HG02678 (cell line): ENCODE data around the gene MCM3.

Experiments
- ATAC-seq: cut with Tn5 transposase; IDR thresholded peaks from one replicate; pipeline ENCODE4 v1.9.1; 2021; ENCODE audit warnings: mild to moderate bottlenecking, moderate library complexity; ENCODE audit not compliant: unreplicated experiment

MCM3 gene

DNA sequence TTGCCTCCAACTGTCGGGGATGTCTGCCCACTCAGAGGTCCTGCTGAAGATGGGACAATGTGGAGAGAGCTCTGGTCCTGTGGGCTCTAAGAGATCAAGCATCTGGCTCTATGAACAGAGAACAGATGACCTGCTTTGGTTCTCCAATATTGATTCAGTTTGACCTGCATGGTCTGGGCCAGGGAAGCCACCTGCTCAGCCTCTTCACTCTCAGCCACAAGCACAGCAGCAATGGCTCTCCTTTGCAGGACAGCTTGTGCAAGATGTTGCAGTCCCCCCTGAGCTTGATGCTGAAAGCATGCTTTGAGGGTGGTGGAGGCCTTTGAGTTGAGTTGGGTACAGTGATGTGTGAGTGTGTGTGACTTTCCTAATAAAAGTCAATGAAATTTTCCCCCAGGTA is 18.6 kb upstream of the MCM3 start:
- ATAC-seq, result no peak

DNA sequence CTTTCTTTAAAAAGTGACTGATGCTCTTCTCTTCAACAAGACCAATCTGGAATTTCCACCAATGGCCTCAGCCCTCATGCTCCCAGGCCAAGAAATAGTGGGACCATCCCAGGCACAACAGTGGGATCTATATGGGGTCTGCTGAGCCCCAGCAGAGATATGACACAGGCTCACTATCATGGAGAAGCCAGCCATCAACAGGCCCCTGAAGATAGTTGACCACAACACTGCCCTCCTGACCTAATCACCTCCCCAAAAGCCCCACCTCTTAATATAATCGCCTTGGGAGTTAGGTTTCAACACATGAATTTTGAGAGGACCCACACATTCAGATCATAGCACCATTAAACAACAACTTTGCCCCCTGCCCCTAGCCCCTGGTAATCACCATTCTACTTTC is 16.8 kb upstream of the MCM3 start:
- ATAC-seq, result no peak

DNA sequence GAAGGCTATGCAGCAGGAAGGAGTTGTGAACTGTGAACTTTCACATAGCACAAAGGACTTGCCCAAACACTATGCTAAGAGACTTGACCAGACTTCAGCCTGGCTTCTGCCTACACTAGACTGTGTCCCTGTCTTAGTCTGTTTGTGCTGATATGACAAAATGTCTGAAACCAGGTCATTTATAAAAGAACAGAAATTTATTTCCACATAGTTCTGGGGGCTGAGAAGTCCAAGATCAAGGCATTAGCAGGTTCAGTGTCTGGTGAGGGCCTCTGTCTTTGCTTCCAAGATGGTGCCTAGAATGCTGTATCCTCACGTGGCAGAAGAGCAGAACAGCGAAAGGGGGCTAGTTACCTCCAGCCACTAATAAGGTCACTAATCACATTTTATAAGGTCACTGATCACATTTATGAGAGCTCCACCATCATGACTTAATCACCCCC is 16.0 kb upstream of the MCM3 start:
- no peak for ATAC-seq

DNA sequence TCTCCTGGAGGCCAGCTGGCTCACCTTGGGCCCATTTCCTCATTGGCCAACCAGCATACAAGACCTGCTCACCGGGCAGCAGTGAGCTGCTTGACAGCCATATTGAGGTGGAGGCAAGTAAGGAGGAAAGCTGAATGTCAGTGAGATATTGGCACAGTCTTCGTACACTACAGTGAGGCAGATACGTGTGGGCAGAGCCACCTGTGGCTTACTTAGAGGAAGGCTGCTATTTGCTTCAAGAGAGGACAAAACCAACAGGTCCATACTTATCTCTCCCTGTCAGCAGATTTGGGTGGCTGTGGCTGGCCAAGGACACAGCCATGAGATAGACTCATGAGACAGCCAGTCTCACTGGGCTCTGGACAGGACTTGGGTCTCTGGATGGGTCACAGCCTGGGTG is 15.1 kb upstream of the MCM3 start:
- ATAC-seq, result no peak

DNA sequence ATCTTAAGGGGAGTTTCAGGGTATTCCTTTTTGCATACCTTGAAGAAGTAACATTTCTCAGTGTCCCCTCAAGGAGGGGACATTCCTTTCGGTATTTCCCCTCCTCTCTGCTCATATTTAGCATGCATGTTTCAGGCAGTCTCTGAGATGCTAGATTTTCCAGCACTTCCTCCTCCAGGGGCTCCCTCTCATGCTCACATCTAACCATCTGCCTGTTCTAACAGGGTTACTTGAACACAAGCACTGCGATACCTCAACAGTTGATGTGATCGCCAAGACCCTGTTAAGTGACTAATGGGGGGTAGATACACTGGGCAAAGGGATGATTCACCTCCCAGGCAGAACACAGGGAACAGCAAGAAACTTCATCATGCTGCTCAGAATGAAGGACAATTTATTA is 12.9 kb upstream of the MCM3 start:
- no peak for ATAC-seq

DNA sequence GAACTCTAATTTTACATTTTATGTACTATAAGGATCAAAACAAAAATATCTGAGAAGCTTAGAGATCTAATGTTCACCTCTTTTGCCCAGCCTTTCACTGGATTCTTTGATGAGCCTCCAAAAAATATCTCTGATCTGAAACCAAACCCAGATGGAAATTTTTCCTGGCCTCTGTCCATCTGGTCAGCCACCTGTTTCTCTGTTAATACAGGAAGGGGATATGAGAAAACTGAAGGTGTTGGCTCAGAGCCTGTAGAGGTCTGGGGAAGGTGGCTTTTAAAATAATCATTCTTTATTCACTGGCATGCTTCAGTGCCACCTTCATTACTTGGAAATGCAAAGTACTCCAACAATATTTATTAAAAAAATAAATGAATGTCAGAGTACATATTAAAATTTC is 8.5 kb upstream of the MCM3 start:
- no peak for ATAC-seq

DNA sequence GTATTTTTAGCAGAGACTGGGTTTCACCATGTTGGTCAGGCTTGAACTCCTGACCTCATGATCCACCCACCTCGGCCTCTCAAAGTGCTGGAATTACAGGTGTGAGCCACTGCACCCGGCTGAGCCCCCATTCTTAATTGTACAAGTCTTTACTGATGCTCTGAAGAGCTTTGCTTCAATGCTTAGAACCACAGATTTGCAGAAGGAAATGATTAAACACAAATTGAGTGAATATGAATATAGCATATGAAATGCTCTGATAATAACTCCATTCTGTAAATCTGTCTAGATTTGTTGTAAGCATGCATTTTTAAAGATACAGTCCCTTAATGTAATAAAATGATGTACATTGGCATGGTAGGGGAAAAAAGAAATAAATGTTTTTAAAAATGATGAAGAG is 4.3 kb upstream of the MCM3 start:
- ATAC-seq, result no peak

DNA sequence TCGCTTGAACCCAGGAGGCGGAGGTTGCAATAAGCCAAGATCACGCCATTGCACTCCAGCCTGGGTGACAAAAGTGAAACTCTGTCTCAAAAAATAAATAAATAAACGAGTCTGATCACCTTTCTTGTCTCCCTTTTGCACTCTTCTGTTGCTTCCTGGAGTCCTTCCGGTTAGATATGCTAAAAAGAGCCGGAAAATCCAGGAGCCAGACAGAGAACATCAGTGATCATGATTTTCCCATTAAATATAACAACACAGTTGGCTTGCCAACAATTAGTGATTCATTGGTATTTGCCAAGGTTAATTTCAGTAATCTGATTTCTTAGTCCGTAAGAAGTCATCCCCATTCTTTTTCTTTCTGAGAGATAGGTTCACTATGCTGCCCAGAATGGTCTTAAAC is 3.7 kb upstream of the MCM3 start:
- ATAC-seq, result no peak

DNA sequence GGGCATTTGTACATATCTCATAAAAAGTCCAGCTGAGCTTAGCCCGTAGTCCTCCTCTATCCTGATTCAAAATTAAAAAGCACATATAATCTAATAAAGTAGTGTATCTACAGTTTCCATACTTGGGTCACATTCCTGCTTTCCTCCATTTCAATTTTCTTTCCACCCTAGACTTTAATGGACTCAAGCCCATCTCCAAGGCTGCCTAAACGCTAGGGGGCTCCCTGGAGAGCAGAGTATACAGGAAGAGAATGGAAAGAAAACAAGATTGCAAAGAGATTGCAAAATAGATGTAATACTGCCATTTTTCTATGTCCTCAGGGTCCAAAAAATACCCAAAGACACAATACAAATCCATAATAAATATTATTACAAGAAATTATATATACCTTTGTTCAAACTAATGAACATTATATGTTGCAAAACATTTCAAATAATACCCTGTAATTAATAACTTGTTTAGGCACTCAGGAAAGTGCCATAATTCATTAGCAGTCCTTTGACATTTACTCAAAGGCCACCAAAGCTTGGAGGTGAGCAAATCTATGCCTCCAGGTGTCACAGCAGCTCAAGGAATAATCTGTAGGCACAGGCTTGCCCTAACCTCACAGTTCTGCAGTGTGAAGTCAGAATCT is 2.4 kb upstream of the MCM3 start:
- ATAC-seq, result no peak

DNA sequence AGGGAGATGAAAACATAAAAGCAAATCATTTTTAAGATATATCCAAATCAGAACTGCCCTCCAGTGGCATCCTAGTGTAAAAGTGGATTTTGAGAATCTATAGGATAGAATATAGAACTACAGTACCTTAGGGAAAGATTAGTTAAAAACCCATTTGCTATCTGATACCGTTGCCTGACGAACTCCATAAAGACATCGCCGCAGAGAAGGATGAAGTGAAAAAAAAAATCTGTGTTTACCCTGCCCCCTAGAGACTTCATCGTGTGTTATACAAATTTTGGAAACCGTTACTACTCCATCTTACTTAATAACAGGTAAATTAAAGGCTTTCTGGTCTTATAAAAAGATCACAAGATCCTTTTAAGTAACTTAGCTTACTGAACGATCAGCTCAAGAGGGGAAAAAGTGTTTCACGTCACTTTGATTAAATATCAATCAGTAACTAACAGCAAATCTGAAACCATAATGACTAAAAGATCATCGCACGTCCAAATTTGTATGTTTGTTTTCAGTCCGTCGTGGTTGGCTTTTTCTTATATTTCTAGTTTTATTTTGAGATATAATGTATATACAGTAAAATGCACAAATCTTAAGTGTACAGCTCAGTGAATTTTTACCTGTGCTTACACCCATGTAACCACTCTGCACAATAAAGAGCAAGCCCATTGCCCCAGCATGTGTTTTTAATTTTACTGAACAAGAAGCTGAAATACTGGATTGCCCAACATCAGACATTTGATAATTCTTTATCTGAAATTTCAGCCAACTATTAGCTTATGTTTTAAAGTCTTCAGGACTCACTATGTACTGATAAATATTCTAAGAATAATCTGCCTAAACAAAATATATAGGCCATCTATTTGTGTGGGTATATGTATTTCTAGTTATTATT is 881 bp upstream of the MCM3 start:
- ATAC-seq, result no peak

DNA sequence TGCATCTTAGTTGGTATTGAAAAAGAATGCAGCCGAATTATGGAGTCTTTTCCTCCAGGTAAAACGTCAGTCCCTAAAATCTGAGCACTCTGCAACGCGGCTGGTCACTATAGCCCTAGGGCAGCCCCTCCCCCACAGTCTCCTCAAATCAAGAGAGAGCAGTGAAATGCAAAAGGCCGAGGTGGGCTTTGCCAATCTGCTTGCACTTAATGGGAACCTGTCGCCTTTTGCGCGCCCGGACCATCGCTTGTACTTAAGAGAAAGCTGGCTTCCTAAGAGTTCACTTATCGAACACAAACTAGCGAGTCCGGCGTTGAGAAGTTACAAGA is 447 bp downstream of the MCM3 start:
- no peak for ATAC-seq

DNA sequence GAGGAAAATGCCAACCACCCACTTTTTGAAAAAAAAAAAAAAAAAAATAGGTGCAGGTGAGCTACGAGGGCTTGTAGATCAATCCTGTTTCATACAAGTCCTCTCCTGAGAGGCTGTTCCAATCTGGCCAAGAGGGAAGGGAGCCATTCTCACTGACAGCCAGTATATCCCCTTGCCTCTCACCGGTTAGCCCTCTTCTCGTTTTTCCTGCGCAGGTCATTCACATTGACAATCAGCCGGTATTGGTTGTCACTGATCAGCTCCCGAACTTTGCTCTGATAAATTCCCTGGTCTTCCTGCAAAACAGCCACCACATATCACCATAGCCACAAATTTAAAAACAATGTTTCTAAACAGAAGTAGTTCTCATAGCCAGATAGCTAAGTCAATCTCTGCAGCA is 1.4 kb downstream of the MCM3 start:
- ATAC-seq, result no peak

DNA sequence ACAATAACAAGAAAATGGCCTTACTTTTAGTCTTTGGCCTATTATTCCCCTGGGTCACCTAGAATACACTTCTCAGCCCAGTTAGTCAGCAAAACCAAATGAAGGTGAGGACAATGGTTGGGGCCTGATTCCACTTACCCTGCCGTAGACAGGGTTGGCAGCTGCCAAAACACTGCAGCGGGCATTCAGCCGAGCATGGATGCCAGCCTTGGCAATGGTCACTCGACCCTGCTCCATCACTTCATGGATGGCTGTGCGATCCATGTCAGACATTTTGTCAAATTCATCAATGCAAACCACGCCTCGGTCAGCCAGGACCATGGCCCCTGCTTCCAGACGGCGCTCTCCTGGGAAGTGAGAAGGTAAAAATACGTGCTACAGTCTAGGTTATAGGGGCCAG is 8.4 kb downstream of the MCM3 start:
- ATAC-seq, result no peak

DNA sequence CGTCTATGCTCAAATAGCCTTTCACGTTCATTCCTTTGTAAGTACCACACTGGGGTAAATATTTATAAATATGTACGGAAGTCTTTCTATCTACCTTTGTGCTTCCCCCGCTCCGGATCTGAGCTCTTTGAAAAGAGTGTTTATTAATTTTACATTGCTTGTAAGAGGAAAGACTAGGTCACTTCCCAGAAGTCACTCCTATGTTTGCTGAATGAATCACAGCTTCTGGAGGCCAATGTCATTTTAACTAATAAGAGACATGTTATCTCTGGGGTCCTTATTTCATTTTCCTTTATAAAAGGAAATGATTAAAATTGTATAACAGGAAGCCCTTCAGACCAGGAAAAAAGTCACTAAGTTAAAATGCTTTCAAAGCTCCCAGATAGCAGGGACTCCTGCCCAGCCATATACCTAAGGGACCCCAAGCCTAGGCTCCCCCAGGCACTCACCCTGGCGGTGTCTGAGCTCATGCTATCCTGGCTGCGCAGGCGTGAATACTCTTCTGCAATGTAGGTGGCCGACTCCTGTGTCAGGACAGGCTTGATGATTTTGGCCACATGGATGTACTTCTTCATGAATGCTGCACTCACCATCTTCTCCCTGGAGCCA is 12.6 kb downstream of the MCM3 start:
- no peak for ATAC-seq

DNA sequence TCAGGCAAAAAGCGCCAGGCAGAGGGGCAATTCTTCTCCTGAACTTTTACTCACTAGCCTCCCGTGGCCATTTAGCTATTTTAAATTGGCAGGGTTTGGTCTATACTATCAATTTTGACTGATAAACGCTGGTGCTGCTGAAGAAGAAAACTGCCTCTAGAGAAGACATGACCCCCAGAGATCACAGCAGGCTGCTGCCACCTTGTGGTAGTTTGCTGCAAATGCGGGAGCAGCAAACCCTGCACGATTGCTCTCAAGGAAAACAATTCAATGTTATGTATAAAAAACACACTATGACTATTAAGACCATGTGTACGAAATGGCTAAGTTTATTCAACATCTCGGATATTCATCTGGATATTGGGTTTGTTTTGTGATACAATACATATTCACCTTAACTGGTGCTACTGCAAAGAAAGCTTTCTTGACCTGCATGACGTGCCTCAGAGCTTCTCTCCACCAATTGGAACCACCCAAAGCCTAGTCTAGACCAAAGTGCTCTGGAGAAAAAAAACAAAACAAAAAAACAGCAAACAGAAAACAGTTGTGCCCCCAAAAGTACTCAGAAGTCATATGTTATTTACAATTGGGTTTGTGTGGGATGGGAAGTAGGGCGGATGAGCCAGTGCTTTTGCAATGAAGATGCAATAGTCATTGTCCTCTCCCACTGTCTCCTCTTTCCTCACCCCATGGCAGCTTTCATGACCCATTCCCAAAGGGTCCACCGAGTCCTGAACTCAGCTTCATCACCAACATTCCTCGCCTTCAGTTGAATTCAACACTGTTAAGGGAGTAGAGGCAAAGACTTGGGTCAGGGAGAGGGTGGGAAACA is 20.6 kb downstream of the MCM3 start:
- ATAC-seq, result peak; percentile 74

DNA sequence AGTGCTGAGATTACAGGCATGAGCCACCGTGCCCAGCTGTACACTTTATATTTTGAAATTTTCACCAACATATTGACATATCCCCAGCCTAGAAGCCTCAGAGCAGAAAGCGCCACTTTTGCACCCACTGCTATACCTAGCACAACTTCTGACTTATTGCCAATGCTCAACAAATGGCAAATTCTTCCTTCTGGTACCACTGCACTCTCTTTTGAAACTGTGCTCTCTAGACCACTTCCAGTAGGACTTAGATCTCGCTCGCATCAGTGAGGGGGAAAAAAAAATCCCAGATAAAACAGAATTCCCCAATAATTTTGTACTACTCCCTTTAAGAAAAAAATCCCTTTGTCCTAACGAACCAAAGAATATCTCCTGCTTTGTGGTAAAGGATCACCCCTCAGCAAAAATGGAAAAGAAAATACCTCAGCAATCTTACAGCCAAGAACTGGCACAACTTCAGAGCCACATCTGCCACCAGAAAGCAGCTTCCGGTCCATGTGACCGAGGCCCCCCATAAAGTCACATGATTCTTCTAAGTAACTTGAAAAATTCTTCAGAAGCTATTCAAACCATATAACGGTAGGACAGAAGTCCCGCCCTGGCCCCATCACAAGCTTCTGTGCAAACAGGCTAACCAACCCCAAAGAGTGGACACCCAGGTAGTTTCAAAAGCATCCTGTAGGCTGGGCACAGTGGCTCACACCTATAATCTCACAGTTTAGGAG is 21.8 kb downstream of the MCM3 start:
- ATAC-seq, result no peak

DNA sequence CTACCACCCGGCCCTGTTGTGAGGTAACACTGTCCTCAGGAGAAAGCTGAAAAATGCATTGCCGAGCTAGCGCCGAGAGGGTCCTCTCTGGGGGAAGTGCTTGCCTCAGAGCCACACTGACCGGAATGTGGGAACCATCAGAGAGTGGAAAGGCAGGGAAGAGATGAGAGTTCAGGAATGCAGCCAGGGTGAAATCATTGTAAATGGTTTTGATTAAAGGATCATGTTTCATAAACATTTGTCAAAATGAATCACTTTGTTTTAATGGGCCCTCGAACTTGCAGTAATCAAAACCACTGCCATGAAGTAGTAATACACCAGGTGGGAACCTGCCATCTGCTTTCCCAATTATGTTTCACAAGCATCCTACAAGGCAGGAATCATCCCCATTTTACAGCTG is 23.3 kb downstream of the MCM3 start:
- no peak for ATAC-seq

DNA sequence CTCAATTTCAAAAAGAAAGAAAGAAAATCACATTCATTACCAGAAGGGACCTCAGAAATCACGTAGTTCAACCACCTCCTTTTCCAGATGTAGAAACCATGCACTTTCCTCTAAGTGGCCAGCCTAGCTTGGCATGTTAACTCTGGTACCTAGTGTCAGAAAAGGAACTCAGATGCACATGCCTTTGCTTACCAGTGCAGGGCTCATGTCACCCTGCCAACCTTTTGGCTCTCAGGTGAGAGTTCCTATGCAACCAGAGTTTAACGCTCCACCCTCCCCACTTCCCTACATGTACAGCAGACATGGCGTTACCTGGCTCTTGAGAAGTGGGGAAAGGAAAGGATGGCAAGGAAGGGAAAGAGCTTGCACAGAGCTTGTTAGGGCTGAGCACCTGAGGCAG is 23.9 kb downstream of the MCM3 start:
- ATAC-seq, result no peak

DNA sequence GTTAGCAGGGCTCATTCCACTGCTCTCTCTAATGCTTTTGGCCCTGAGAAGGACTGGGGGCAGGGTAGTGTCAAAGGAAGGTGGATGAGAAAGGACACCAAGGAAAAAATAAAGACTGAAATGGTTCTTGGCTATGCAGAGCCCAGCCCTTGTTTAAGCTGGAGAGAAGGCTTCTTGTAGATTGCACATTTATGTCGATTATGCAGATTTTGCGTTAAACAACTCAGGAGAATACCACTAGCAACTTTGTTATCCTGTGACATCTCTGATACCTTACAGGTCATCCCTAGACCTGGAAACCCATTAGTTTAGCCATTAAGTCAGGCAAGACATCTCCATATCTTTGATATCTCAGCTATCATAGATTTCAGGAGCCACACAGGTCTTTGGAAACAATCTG is 29.1 kb downstream of the MCM3 start:
- no peak for ATAC-seq

DNA sequence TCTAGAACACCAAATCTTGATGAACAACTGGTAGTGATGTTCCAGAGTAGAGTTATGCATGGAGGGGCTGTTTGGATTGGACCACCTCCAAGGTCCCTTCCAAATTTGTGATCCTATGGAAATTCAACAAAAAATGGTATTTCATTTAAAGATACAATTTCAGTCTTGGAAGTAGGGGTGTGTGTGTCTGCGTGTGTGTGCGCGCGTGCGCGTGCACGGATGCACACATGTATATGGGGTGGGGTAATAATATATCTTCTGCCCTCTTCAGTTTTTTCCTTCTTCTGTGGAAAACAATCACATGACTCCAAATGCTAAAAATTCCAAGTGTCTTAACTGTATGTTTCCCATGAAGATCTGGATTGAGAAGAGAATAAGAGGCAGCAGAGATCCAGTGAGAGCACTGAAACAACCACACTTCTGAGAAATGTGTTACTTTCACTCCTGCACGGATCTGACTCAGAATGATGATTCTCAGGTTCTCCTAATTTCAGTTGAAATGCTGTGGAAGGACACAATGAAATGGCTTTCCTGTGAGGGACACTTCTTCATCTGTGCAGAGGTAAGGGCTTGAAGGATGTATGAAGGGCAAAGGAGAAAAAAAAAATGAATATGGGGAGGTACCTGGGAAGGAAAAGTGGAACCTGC is 29.7 kb downstream of the MCM3 start:
- no peak for ATAC-seq
